ENCODE measurements around the gene CDC42EP4. TPM values are rescaled to one million over a fixed set of nuclear protein-coding genes. Genes with fewer than 3 reads are reported as not detected.

The CDC42EP4 gene
- total RNA-seq, 1 donor from 2014 or later: 22.9 TPM

DNA sequence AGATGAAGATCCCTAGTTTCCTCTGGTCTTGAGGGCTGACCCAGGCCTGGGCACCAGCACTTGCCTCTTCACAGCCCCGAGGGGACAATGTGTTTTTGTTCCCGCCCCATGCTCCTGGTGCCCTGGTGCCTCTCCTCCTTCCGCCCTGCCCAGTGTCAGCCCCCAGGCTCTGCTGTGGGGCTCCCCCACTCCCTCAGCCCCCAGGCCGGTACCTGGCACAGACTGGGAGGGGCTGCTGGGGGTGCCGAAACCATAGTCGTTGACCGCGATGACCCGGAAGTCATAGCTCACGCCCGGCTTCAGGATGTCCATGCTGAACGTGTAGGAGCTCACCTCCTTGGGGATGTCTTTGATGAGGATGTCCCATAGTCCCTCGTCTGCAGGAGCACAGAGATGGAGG, 40.5 kb upstream of the CDC42EP4 start:
- Mint-ChIP-seq H3K4me1 (ENCODE audit: unreplicated experiment) (peaks cover 3% of the 10 kb centered on the region), H3K4me3 (ENCODE audit: unreplicated experiment) (no peak overlapping the region), H3K27me3 (ENCODE audit: unreplicated experiment) (peaks cover 2% of the 10 kb centered on the region), H3K27ac (ENCODE audit: unreplicated experiment) (no peak overlapping the region), H3K36me3 (ENCODE audit: low read depth, unreplicated experiment) (no peaks in the 10 kb centered on the region), H3K9me3 (ENCODE audit: unreplicated experiment) (no peaks in the 10 kb centered on the region)
- DNase-seq (ENCODE audit: low spot score): no peak
- TF ChIP-seq, protein P1, sequence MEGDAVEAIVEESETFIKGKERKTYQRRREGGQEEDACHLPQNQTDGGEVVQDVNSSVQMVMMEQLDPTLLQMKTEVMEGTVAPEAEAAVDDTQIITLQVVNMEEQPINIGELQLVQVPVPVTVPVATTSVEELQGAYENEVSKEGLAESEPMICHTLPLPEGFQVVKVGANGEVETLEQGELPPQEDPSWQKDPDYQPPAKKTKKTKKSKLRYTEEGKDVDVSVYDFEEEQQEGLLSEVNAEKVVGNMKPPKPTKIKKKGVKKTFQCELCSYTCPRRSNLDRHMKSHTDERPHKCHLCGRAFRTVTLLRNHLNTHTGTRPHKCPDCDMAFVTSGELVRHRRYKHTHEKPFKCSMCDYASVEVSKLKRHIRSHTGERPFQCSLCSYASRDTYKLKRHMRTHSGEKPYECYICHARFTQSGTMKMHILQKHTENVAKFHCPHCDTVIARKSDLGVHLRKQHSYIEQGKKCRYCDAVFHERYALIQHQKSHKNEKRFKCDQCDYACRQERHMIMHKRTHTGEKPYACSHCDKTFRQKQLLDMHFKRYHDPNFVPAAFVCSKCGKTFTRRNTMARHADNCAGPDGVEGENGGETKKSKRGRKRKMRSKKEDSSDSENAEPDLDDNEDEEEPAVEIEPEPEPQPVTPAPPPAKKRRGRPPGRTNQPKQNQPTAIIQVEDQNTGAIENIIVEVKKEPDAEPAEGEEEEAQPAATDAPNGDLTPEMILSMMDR (IDR thresholded peaks at IDR 0.05; ENCODE audit: unreplicated experiment): no peak

DNA sequence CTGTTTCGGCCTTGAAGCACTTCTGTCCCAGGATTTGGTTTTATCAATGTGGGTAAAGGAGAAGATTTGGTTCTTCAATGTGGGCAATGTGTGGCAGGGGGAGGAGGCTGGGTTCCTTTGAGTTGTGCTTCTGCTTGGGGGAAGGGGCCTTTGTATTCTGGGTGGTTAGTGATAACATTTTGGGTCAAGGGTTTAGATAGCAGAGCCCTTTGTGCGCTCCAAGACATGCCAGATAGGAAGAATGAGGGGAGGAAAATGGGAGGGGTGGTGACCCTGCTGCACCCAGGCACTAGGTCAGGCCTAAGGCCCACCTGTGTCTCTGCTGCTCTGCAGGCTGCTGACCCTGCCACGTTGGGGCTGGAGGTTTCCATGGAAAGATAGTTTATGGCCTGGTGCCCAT, 40.0 kb upstream of the CDC42EP4 start:
- no peak overlapping the region for H3K27ac Mint-ChIP-seq (ENCODE audit: unreplicated experiment)

DNA sequence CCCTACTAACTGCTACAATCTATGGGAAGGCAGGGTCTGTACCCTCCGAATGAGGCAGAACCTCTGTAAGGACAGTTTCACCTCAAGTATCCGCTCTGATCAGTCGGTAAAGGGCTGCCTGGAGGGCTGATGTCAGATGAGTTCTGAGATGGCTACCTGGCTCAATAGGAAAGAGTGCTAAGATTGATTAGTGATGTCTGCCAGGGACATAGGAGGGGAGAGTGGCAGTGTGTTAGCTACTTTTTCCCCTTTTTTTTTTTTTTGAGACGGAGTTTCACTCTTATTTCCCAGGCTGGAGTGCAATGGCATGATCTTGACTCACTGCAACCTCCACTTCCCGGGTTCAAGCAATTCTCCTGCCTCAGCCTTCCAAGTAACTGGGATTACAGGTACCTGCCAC, 39.1 kb upstream of the CDC42EP4 start:
- Mint-ChIP-seq H3K36me3 (ENCODE audit: low read depth, unreplicated experiment) (no peaks in the 10 kb centered on the region), H3K4me1 (ENCODE audit: unreplicated experiment) (peaks cover 3% of the 10 kb centered on the region), H3K27me3 (ENCODE audit: unreplicated experiment) (peaks cover 4% of the 10 kb centered on the region), H3K27ac (ENCODE audit: unreplicated experiment) (no peak overlapping the region), H3K4me3 (ENCODE audit: unreplicated experiment) (no peak overlapping the region), H3K9me3 (ENCODE audit: unreplicated experiment) (no peaks in the 10 kb centered on the region)
- TF ChIP-seq, protein P1 (IDR thresholded peaks at IDR 0.05; ENCODE audit: unreplicated experiment): no peak
- DNase-seq (ENCODE audit: low spot score): no peak

More for the DNA sequence above, 40.0 kb upstream of the CDC42EP4 start:
- TF ChIP-seq, protein P1 (IDR thresholded peaks at IDR 0.05; ENCODE audit: unreplicated experiment): no peak
- H3K9me3 Mint-ChIP-seq (ENCODE audit: unreplicated experiment): no peaks in the 10 kb centered on the region
- DNase-seq (ENCODE audit: low spot score): no peak
- no peak overlapping the region for H3K4me3 Mint-ChIP-seq (ENCODE audit: unreplicated experiment)
- H3K4me1 Mint-ChIP-seq (ENCODE audit: unreplicated experiment): peaks cover 3% of the 10 kb centered on the region
- peaks cover 2% of the 10 kb centered on the region for H3K27me3 Mint-ChIP-seq (ENCODE audit: unreplicated experiment)
- H3K36me3 Mint-ChIP-seq (ENCODE audit: low read depth, unreplicated experiment): no peaks in the 10 kb centered on the region

DNA sequence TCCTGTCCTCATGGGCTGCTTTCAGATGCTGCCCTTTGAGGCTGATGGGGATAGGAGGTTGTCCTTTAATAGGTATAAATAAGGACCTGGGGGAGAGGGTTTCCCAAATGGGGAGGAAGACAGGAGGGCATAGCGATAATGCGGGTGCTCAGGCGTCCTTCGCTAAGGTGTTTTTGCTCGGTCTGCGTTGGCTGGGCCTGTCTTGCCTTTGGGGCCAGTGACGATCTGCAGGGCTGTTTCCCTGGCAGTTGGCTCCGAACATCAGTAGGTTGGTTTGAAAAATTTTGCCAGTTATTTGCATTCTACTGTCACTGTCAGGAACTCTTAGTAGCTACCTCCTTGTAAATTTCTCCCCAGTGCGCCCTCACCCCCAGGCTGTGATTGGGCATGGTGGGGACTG, 37.8 kb upstream of the CDC42EP4 start:
- Mint-ChIP-seq H3K27me3 (ENCODE audit: unreplicated experiment) (peaks cover 4% of the 10 kb centered on the region), H3K4me1 (ENCODE audit: unreplicated experiment) (peaks cover 3% of the 10 kb centered on the region), H3K27ac (ENCODE audit: unreplicated experiment) (no peak overlapping the region), H3K4me3 (ENCODE audit: unreplicated experiment) (no peak overlapping the region), H3K9me3 (ENCODE audit: unreplicated experiment) (no peaks in the 10 kb centered on the region), H3K36me3 (ENCODE audit: low read depth, unreplicated experiment) (no peaks in the 10 kb centered on the region)
- TF ChIP-seq, protein P1 (IDR thresholded peaks at IDR 0.05; ENCODE audit: unreplicated experiment): no peak
- no peak for DNase-seq (ENCODE audit: low spot score)

DNA sequence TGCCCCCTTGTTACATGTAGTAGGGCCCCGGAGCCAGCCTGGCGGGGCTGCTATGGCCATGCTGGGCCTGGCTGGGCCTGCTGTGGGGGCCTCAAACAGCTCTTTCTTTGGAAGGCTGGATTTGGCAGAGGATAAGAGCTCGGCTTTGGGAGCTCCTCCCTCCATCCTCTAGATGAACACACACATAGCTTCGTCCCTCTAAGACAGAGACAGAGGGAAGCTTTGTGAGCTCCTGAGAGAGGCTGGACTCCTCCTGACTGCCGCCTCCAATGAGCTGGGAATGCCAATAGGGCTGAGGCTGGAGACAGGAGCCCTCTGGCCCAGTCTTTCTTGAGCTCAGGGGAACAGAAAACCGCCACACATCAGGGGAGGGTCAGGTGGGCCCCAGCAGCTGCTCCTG, 37.3 kb upstream of the CDC42EP4 start:
- Mint-ChIP-seq H3K27me3 (ENCODE audit: unreplicated experiment) (peaks cover 4% of the 10 kb centered on the region), H3K9me3 (ENCODE audit: unreplicated experiment) (no peaks in the 10 kb centered on the region), H3K27ac (ENCODE audit: unreplicated experiment) (no peak overlapping the region), H3K36me3 (ENCODE audit: low read depth, unreplicated experiment) (no peaks in the 10 kb centered on the region), H3K4me1 (ENCODE audit: unreplicated experiment) (peaks cover 3% of the 10 kb centered on the region), H3K4me3 (ENCODE audit: unreplicated experiment) (no peak overlapping the region)
- TF ChIP-seq, protein P1 (IDR thresholded peaks at IDR 0.05; ENCODE audit: unreplicated experiment): no peak
- DNase-seq (ENCODE audit: low spot score): no peak
